Measurements from ENCODE around the gene LRRC7.
"Not testable (repeated sequence)": the region's sequence is repeated elsewhere in the genome, so short reads cannot be mapped to it uniquely, and the experiment has no call there.

Gene LRRC7

GRCh38 chr1:69863704-69864103 is 296.0 kb downstream of the LRRC7 start:
- no peak for DNase-seq (ENCODE audit: low read depth)
- TF ChIP-seq, protein P1, sequence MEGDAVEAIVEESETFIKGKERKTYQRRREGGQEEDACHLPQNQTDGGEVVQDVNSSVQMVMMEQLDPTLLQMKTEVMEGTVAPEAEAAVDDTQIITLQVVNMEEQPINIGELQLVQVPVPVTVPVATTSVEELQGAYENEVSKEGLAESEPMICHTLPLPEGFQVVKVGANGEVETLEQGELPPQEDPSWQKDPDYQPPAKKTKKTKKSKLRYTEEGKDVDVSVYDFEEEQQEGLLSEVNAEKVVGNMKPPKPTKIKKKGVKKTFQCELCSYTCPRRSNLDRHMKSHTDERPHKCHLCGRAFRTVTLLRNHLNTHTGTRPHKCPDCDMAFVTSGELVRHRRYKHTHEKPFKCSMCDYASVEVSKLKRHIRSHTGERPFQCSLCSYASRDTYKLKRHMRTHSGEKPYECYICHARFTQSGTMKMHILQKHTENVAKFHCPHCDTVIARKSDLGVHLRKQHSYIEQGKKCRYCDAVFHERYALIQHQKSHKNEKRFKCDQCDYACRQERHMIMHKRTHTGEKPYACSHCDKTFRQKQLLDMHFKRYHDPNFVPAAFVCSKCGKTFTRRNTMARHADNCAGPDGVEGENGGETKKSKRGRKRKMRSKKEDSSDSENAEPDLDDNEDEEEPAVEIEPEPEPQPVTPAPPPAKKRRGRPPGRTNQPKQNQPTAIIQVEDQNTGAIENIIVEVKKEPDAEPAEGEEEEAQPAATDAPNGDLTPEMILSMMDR (IDR thresholded peaks at IDR 0.05; ENCODE audit: low read depth, low read length, missing control alignments) = no peak
- no peak overlapping the region for H3K4me3 ChIP-seq (ENCODE audit: low read depth, low read length)

- TF ChIP-seq, protein P1 (IDR thresholded peaks at IDR 0.05; ENCODE audit: low read depth, low read length, missing control alignments) = no peak
- H3K4me3 ChIP-seq (ENCODE audit: low read depth, low read length) = no peak overlapping the region
- no peak for DNase-seq (ENCODE audit: low read depth)
Observed at GRCh38 chr1:69871412-69871811, 303.7 kb downstream of the LRRC7 start.

DNA sequence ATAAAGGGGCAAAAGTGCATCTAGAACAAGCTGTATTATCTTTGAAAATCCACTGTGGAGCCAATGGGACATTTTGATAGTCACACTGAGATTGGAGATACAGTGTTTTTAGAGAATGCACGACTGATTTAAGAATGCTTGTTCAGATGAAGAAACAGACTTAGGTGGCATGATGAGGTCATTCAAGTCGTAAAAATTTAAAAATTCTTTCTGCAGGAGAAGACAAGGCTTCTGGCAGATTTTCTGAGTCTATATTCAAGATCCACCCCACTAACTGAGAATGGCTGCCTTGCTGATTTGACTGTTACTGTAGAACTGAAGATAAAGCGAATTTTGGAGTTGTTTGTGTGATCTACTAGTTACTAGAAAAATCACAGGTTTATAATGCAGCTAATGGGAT is 310.6 kb downstream of the LRRC7 start:
- no peak overlapping the region for H3K4me3 ChIP-seq (ENCODE audit: low read depth, low read length)
- TF ChIP-seq, protein P1 (IDR thresholded peaks at IDR 0.05; ENCODE audit: low read depth, low read length, missing control alignments) = no peak
- no peak for DNase-seq (ENCODE audit: low read depth)

- not testable (repeated sequence) for H3K4me3 ChIP-seq (ENCODE audit: low read depth, low read length); DNase-seq (ENCODE audit: low read depth)
Observed at GRCh38 chr1:69888016-69888415, 320.3 kb downstream of the LRRC7 start.

- H3K4me3 ChIP-seq (ENCODE audit: low read depth, low read length) = no peak overlapping the region
- TF ChIP-seq, protein P1 (IDR thresholded peaks at IDR 0.05; ENCODE audit: low read depth, low read length, missing control alignments) = no peak
- no peak for DNase-seq (ENCODE audit: low read depth)
Observed at GRCh38 chr1:69888657-69889056, 320.9 kb downstream of the LRRC7 start.

DNA sequence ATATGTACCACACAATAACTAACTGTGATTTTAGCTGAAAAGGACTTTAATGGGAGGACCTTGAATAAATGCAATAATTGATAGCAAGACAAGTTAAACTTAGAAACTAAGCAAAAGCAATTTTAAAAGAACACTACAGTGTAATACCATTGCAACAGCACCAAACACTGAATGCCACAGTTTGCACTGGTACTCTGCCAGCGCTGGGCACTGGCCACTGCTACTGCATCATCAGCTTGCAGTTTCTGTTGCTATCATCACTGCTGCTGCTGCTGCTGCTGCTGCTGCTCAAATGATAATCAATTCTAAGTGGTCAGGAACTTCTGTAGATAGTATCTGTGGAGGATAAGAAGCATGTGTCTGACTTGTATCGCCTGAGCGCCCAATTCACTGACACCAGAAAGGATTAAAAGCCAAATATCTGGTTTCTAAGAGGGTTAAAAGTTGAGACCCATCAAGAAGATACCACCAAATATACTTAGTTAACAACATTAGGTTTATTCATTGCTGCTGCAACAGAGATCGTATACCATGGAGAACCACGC is 330.8 kb downstream of the LRRC7 start:
- TF ChIP-seq, protein P1 (IDR thresholded peaks at IDR 0.05; ENCODE audit: low read depth, low read length, missing control alignments) = no peak
- no peak overlapping the region for H3K4me3 ChIP-seq (ENCODE audit: low read depth, low read length)
- no peak for DNase-seq (ENCODE audit: low read depth)

DNA sequence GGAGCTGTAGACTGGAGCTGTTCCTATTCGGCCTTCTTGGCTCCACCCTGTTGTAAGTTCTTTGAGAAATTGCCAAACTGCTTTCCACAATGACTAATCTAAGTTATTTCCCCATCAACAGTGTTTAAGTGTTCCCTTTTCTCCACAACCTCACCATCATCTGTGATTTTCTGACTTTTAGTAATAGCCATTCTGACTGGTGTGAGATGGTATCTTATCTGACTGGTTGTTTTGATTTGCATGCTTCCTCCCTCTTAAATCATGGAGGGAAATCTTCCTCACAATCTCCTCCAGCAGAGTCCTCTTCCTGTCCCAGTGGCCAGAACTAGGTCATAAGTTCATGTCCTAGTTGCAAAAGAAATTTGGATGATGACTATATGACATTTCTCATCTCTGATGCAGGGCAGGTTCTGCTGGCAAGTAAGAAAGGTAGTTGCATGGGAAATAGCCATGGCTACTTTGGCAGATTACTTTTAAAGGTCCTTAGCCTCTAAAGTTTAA is 343.6 kb downstream of the LRRC7 start:
- TF ChIP-seq, protein P1 (IDR thresholded peaks at IDR 0.05; ENCODE audit: low read depth, low read length, missing control alignments) = no peak
- H3K4me3 ChIP-seq (ENCODE audit: low read depth, low read length) = no peak overlapping the region
- no peak for DNase-seq (ENCODE audit: low read depth)
